Stimulated activated naive CD8-positive, alpha-beta T cell treated with anti-CD3 and anti-CD28 coated beads, Interleukin-15, Interleukin-2, amounts not matched to agents 100 ng/mL and 50 ng/mL, for 24 hours (primary cell): ENCODE data around the gene CAPN7.

Source experiments
- H3K27ac Mint-ChIP-seq: one replicate; pipeline ENCODE4 v1.8.0; 2021; ENCODE audit warnings: mild to moderate bottlenecking, mixed read lengths
- H3K27me3 Mint-ChIP-seq: one replicate; pipeline ENCODE4 v1.8.0; 2021; ENCODE audit warnings: mixed read lengths
- H3K36me3 Mint-ChIP-seq: one replicate; pipeline ENCODE4 v1.8.0; 2021; ENCODE audit warnings: low read depth, mixed read lengths
- H3K4me1 Mint-ChIP-seq: one replicate; pipeline ENCODE4 v1.8.0; 2021; ENCODE audit warnings: low read depth, mixed read lengths
- H3K4me3 Mint-ChIP-seq: one replicate; pipeline ENCODE4 v1.8.0; 2021; ENCODE audit warnings: mild to moderate bottlenecking, mixed read lengths
- H3K9me3 Mint-ChIP-seq: one replicate; pipeline ENCODE4 v1.8.0; 2021; ENCODE audit warnings: mixed read lengths

Gene CAPN7

DNA sequence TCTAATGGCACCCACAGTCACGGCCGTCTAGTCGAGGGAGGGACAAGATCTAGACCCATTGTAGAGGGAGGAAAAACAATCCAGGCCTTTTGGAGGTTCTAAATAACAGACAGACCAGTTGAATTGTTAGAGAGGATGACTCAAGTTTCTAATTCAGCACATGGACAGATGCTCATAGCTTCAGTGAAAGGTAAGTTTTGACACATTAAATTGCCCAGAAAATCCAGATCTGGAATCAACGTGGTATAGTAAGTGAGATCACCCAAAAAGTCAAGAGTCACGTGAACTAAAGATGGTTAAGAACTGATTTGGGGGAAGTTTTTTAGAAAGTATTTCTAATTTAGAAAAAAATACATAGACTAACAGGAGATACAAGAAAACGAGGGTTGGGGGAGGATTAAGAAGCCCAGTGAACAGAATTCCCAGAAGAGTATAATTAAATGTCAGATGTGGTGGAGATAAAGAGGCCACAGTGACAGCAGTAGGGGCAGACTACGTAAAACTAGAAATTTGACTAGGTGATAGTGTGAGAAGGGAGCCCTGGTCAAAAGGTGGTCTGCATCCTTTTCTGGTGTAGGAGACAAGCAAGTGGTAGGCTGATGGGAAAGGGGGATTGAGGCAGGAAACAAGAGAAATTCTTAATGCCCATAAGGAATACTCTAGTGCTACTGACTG, 47.1 kb downstream of the CAPN7 start:
- H3K27ac Mint-ChIP-seq, result peak overlapping the region; percentile 60
- H3K27me3 Mint-ChIP-seq, result no peaks in the 10 kb centered on the region
- H3K4me3 Mint-ChIP-seq, result no peak overlapping the region
- no peaks in the 10 kb centered on the region for H3K9me3 Mint-ChIP-seq
- H3K4me1 Mint-ChIP-seq, result peaks cover 11% of the 10 kb centered on the region
- peaks cover 53% of the 10 kb centered on the region for H3K36me3 Mint-ChIP-seq

DNA sequence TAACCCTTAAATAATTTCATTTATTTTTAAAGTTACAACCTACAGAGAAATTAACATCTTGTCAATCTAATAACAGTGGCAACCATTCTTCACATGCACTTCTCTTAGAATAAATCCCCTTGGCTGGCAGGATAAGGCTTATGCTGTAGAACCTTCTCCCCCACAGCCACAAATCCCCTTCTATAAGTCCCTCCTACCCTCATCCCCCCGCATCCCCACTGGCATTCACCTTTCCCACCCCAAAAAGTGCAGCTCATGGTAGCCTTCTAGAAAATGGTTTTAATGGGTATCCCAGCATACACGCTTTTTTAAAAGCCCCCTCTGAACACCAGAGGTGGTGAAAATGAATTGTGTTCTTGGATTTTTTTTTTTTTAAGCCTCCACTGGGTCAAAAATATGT, 49.2 kb downstream of the CAPN7 start:
- H3K4me1 Mint-ChIP-seq, result peaks cover 11% of the 10 kb centered on the region
- H3K36me3 Mint-ChIP-seq, result peaks cover 57% of the 10 kb centered on the region
- no peaks in the 10 kb centered on the region for H3K27me3 Mint-ChIP-seq

DNA sequence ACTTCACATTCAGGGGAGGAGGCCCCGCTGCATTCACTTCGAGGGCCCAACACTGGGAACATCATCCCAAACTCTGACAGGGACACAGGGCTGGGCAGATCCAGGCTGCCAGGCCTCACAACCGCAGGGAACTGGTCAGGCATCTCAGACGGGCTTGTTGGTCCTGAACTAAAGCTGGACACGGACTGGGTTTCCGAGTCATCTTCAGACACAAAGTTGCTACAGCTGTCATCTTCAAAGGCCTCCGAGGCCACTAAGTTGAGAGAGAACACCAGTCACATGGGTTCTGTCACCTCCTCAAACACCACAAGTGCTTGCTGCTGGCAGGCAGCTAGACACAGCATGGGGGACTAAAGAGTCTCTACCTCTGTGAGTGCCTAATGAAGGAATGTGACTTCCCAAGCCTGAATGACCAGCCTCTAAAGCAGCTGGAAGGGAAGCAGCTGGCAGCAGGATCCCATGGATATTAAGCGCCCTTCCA, 50.9 kb downstream of the CAPN7 start:
- H3K4me3 Mint-ChIP-seq, result no peak overlapping the region
- H3K36me3 Mint-ChIP-seq, result peaks cover 59% of the 10 kb centered on the region
- H3K9me3 Mint-ChIP-seq, result no peaks in the 10 kb centered on the region
- peaks cover 11% of the 10 kb centered on the region for H3K4me1 Mint-ChIP-seq
- peak overlapping the region; percentile 56 for H3K27ac Mint-ChIP-seq
- H3K27me3 Mint-ChIP-seq, result no peaks in the 10 kb centered on the region

More for the DNA sequence above, 49.2 kb downstream of the CAPN7 start:
- Mint-ChIP-seq H3K9me3 (no peaks in the 10 kb centered on the region), H3K27ac (peak overlapping the region; percentile 46), H3K4me3 (no peak overlapping the region)

DNA sequence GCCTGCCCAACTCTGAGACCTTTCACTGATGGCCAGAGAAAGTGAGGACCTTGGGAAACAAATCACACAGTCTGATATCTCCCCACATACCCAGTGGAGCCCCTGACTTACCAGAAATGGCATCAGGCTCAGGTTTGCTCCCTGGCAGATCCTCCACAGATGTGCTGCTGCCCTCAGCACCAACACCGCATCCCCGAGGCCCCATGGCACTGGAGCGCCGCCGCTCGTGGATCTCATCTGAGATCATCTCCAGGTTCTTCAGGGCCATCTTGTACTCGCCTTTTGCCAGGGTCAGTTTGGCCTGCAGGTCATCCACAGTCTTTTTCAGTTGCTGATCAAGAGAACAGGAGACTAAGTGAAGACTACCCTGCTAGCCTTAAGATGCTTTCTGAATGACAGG, 52.7 kb downstream of the CAPN7 start:
- H3K9me3 Mint-ChIP-seq, result no peaks in the 10 kb centered on the region
- H3K27ac Mint-ChIP-seq, result no peak overlapping the region
- no peak overlapping the region for H3K4me3 Mint-ChIP-seq
- no peaks in the 10 kb centered on the region for H3K4me1 Mint-ChIP-seq
- peaks cover 47% of the 10 kb centered on the region for H3K36me3 Mint-ChIP-seq
- H3K27me3 Mint-ChIP-seq, result no peaks in the 10 kb centered on the region

DNA sequence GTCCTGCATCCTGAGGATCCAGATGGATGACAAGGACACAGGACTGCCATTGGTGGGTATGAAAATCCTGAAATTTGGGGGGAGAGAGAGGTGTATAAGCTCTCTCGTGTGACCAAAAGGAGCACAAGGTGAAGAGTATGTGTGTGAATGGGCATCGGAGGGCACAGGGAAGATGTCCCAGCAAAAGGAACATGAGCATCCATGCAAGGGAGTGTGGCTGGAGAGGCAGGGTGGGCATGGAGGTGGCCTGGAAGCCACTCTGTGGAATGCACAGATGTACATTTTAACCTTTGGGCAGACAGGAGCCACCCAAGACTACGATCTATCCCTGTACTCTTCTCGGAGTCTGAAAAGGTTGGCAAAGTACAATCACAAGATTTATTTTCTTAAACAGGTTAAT, 54.5 kb downstream of the CAPN7 start:
- Mint-ChIP-seq H3K27ac (peak overlapping the region; percentile 36), H3K4me1 (peaks cover 3% of the 10 kb centered on the region), H3K27me3 (no peaks in the 10 kb centered on the region), H3K4me3 (no peak overlapping the region), H3K36me3 (peaks cover 44% of the 10 kb centered on the region), H3K9me3 (no peaks in the 10 kb centered on the region)

DNA sequence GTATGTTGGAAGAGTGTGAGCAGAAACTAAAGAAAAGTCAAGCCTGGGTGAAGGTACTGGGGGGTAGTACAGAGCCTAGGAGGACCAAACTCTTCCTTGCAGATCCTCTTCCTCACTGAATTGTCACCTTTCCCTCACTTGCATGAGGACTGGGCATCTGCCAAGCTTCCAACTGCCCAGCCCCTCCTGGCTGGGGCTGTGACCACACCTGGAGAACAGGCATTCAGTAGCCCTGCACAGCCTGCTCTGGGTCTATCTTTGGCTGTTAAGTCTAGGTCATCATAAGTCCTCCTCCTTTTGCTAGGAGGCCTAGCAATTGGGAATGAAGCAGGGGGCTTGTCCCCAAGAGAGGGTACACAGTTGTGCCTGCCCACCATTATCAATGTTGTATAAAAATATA, 55.2 kb downstream of the CAPN7 start:
- Mint-ChIP-seq H3K4me3 (no peak overlapping the region), H3K4me1 (peaks cover 3% of the 10 kb centered on the region), H3K36me3 (peaks cover 37% of the 10 kb centered on the region), H3K27me3 (no peaks in the 10 kb centered on the region), H3K9me3 (no peaks in the 10 kb centered on the region), H3K27ac (peak overlapping the region; percentile 36)

DNA sequence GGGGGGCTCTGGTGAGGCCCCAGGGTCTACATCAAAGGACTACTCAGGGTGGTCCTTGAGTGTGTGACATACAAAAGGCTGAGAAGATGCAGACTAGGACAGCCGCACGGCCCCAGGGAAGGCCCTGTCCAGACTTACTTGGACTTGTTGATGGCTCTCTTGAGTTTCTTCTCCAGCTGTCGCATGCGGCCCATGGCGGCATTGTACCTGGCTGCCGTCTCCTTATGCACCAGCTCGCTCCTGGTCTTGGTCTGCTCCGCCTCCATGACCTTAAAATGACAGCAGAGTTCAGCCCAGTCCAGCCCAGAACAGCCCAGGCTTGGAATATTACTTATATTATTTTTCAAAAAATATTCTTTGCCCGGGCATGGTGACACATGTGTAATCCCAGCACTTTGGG, 56.0 kb downstream of the CAPN7 start:
- Mint-ChIP-seq H3K4me1 (peaks cover 3% of the 10 kb centered on the region), H3K9me3 (no peaks in the 10 kb centered on the region), H3K36me3 (peaks cover 34% of the 10 kb centered on the region), H3K27ac (no peak overlapping the region), H3K4me3 (no peak overlapping the region), H3K27me3 (no peaks in the 10 kb centered on the region)

DNA sequence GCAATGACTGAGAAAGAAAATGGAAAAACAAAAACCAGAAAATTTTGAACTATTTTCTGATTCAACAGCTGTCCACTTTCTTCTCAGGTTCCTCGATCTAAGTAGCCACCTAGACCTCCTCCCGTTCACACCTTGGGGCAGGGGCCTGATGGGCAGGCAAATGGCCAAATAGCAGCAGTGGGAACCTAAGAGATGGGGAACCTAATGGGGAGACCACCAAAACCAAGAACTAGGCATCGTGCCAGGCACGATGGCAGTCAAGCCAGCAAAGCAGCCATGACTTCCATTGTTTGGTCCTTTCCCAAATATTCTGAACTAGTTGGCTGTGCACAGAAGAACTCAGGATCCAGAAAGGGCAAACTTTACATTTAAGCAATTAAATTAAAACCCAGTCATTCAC, 57.1 kb downstream of the CAPN7 start:
- peaks cover 7% of the 10 kb centered on the region for H3K4me1 Mint-ChIP-seq
- H3K27ac Mint-ChIP-seq, result no peak overlapping the region
- H3K27me3 Mint-ChIP-seq, result no peaks in the 10 kb centered on the region
- H3K36me3 Mint-ChIP-seq, result peaks cover 28% of the 10 kb centered on the region
- no peaks in the 10 kb centered on the region for H3K9me3 Mint-ChIP-seq
- no peak overlapping the region for H3K4me3 Mint-ChIP-seq

DNA sequence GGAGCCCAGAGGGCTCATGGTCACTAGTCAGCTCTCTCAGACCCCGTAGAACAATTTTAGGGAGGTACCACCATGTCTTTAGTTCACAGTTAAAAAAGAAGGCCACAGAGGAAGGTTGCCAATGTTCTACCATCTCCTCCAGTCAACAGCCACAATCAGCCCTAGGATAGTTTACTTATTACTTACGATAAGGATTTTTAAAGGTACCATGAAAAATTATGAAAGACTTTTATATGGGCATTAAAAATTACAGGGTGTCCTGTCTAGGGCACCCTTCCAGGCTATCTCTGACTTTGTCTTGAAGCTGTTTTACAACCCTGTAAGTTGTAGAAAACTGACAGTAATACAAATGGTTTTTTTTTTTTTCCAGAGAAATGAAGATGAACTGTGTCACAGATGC, 57.9 kb downstream of the CAPN7 start:
- H3K27me3 Mint-ChIP-seq, result no peaks in the 10 kb centered on the region
- no peak overlapping the region for H3K4me3 Mint-ChIP-seq
- peaks cover 15% of the 10 kb centered on the region for H3K4me1 Mint-ChIP-seq
- H3K9me3 Mint-ChIP-seq, result no peaks in the 10 kb centered on the region
- H3K27ac Mint-ChIP-seq, result peak overlapping the region; percentile 33
- H3K36me3 Mint-ChIP-seq, result peaks cover 23% of the 10 kb centered on the region

DNA sequence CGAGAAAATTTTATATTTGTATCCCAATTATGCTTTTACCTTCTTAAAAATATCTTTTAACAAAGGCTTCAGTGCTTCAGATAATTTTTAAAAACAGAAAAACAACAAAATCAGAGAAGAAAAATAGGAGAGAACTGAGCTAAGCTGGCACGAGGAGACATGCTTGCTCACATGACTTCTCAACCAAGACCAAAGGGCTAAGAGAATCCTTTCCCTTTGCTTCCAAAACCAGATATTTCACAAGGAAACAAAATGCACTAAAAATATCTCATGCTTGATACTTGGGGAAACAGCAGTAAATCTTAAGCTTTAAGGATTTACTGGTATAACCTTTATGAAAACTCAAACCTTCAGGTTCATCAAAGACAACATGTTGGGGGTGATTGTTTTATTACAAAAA, 58.4 kb downstream of the CAPN7 start:
- Mint-ChIP-seq H3K27ac (peak overlapping the region; percentile 33), H3K4me3 (no peak overlapping the region), H3K4me1 (peaks cover 21% of the 10 kb centered on the region), H3K36me3 (peaks cover 19% of the 10 kb centered on the region), H3K27me3 (no peaks in the 10 kb centered on the region), H3K9me3 (no peaks in the 10 kb centered on the region)

DNA sequence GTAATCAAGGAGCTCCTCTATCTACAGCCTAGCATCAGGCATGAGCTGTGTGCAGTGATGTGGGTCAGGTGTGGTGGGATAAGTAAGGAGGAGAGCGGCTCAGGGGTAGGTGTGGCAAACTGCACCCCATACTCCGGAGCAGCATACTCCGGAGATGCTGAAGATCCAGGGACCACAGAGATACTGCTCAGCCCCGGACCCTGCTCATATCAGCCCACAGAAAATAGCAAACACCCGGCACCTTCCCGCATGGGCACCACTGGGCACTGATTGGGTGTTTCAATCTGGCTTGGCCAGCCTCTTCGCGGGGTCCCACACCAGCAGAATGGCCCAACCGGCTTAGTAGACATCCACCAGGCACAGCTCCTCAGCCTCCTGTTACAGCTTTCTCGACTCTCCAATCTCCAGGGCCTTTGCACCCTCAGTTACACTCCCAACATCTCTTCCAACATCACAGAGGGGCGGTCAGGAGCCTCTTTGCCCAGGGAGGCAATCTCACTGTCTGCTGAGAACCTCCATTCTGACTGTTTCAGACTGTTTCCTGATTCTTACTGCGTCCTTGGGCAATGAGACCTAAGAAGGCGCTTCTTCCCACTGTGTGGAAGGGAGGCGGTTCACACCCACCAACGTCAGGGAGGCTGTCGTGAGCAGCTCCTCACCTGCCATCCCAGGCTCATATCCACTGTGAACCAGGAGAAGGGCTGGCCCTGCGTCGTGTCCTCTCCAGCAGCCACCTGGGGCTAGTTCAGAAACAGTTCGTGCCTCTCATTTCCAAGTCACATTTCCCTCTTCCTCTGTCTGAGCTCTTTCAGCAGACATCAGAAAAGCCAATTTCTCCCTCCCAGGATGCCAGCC, 59.8 kb downstream of the CAPN7 start:
- Mint-ChIP-seq H3K4me3 (no peak overlapping the region), H3K27me3 (no peaks in the 10 kb centered on the region), H3K27ac (no peak overlapping the region)

DNA sequence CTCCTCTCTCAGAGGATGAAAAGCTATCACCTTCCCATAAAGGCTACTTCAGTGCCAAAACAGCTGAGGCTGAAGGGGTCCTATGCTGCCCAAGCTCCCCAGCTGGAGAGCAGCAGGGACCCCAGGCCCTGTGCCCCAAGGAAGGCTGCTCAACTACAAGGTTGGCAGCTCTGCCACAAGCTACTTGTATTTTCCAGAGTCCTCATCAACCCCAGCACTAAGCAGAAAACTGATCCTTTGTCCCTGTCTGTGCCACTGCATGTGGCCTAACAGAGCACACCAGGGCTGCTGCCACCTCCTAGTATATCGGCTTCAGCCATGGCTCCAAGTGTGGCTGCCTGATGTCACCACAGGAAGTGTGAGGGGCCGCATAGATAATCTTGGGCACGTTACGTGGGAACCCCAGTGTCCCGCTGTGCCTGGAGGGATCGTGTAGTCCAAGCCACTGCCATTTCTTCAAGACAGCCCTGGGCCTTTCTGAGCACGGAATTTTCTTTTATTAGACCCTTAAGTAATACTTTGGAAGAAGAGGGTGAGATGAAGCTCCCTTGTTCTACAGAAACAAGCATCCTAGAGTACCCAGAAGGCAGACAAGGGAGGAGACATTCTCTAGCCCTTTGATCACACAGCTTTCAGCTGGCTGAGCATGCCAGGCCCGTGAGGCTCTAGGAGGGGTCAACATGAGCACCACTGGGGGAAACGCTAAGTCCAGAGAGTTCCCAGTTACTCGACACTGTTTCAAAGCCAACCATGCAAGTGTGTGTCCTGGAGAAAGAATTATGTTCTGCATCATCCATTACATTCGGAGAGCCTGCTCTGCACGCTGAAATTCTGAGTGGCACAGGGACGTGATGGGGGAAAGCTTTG, 60.7 kb downstream of the CAPN7 start:
- Mint-ChIP-seq H3K36me3 (peaks cover under 1% of the 10 kb centered on the region), H3K9me3 (no peaks in the 10 kb centered on the region), H3K27ac (no peak overlapping the region), H3K4me3 (no peak overlapping the region), H3K4me1 (peaks cover 36% of the 10 kb centered on the region), H3K27me3 (no peaks in the 10 kb centered on the region)

More for the DNA sequence above, 59.8 kb downstream of the CAPN7 start:
- Mint-ChIP-seq H3K9me3 (no peaks in the 10 kb centered on the region), H3K4me1 (peaks cover 32% of the 10 kb centered on the region), H3K36me3 (peaks cover 7% of the 10 kb centered on the region)

DNA sequence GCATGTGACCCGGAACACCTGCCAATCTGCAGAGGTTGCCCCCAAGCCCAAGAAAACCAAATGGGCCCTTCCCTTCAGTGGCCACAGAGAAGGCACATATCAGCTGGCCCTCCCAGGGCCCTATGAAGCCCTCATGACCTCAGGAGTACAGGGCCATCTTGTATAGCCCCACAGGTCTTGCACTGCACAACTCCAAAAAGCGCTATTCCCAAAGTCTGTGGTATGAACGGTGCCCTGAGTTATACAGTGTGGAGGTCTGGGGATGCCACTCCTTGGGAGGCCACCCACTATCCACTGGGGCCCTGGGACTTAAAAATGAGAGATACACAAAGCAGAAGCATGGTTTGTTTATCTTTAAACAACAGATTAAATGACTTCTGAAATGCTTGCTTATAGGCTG, 61.5 kb downstream of the CAPN7 start:
- Mint-ChIP-seq H3K9me3 (no peaks in the 10 kb centered on the region), H3K4me1 (peaks cover 44% of the 10 kb centered on the region), H3K4me3 (no peak overlapping the region), H3K27ac (no peak overlapping the region), H3K36me3 (no peaks in the 10 kb centered on the region), H3K27me3 (no peaks in the 10 kb centered on the region)

DNA sequence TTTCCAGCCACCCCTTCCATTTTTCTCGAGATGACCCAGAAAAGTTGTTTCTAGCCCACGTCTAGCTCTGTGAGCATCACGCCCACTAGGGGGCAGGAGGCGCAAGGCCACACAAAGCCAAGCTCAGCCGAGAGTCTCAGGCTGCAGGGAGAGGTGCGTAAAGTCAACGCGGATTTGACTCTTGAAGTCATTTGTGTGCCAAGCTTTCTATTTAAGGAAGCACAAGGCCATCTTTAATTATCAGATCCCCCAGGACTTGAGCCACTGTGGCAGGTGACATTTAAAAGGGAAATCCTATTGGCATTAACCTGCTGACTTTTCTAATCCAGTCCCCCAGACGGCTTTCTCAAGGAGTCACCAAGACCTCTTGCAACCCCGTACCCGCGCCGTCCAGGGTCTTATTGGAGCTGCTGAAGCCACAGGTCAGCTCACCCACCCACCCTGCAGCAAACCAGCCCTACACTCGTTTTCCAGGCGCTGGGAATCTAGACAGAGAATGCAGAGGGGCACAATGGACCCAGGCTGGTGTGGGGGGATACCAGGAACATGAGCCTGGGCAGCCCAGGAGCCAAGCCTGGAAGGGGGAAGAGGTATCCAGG, 62.1 kb downstream of the CAPN7 start:
- H3K4me1 Mint-ChIP-seq, result peaks cover 49% of the 10 kb centered on the region
- H3K9me3 Mint-ChIP-seq, result no peaks in the 10 kb centered on the region
- H3K27ac Mint-ChIP-seq, result no peak overlapping the region
- H3K36me3 Mint-ChIP-seq, result no peaks in the 10 kb centered on the region
- no peak overlapping the region for H3K4me3 Mint-ChIP-seq
- H3K27me3 Mint-ChIP-seq, result peaks cover 2% of the 10 kb centered on the region
